SK-N-SH (cell line): ENCODE results near the gene AK2.

Source experiments
- CTCF ChIP-seq: fragments of 200-600 bp; sonication (generic); IDR thresholded peaks from 2 replicates; pipeline ENCODE4 v1.6.1; 2017; ENCODE audit warnings: antibody characterized with exemption, mild to moderate bottlenecking, moderate library complexity
- NRF1 ChIP-seq: IDR thresholded peaks from 2 replicates; pipeline ENCODE4 v1.6.1; 2012; ENCODE audit warnings: low read depth, mild to moderate bottlenecking, low read length

GRCh38 chr1:33030575-33030974 lies 6.1 kb downstream of the AK2 start:
- TF ChIP-seq CTCF (no peak), NRF1 (no peak)
